ENCODE measurements around the gene NOX3.

NOX3 gene

DNA sequence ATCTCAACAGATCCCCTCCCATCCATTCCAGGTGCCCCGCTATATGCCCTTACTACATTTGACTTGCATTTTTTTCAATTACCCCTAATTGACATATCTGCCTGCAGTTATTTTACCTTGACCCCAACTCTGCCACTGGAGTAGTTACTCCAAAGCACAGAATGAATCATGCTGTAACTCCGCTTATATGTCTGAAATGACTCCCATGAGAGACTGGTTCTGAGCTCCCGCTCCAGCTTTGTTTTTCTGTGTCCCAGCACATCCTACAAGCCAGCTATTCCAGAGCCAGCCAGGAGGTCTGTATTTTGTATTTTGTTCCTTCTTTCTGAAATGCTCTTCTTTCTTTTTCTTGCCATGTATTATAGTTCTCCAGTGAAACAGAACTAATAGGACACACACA is 10.9 kb upstream of the NOX3 start:
- no peak for DNase-seq (ENCODE audit: low read depth in 1 of 2, low spot score in 1 of 2)
- TF ChIP-seq SPI1 (IDR thresholded peaks at IDR 0.05; ENCODE audit: borderline replicate concordance, low read depth): no peak
- TF ChIP-seq POLR2AphosphoS5 (IDR thresholded peaks at IDR 0.05; ENCODE audit: low read depth): no peak
- TF ChIP-seq, protein P1, sequence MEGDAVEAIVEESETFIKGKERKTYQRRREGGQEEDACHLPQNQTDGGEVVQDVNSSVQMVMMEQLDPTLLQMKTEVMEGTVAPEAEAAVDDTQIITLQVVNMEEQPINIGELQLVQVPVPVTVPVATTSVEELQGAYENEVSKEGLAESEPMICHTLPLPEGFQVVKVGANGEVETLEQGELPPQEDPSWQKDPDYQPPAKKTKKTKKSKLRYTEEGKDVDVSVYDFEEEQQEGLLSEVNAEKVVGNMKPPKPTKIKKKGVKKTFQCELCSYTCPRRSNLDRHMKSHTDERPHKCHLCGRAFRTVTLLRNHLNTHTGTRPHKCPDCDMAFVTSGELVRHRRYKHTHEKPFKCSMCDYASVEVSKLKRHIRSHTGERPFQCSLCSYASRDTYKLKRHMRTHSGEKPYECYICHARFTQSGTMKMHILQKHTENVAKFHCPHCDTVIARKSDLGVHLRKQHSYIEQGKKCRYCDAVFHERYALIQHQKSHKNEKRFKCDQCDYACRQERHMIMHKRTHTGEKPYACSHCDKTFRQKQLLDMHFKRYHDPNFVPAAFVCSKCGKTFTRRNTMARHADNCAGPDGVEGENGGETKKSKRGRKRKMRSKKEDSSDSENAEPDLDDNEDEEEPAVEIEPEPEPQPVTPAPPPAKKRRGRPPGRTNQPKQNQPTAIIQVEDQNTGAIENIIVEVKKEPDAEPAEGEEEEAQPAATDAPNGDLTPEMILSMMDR (IDR thresholded peaks at IDR 0.05; ENCODE audit: insufficient read depth, low read length): no peak
- TF ChIP-seq GABPA (IDR thresholded peaks at IDR 0.05; ENCODE audit: low read depth): no peak
- TF ChIP-seq, protein P2, sequence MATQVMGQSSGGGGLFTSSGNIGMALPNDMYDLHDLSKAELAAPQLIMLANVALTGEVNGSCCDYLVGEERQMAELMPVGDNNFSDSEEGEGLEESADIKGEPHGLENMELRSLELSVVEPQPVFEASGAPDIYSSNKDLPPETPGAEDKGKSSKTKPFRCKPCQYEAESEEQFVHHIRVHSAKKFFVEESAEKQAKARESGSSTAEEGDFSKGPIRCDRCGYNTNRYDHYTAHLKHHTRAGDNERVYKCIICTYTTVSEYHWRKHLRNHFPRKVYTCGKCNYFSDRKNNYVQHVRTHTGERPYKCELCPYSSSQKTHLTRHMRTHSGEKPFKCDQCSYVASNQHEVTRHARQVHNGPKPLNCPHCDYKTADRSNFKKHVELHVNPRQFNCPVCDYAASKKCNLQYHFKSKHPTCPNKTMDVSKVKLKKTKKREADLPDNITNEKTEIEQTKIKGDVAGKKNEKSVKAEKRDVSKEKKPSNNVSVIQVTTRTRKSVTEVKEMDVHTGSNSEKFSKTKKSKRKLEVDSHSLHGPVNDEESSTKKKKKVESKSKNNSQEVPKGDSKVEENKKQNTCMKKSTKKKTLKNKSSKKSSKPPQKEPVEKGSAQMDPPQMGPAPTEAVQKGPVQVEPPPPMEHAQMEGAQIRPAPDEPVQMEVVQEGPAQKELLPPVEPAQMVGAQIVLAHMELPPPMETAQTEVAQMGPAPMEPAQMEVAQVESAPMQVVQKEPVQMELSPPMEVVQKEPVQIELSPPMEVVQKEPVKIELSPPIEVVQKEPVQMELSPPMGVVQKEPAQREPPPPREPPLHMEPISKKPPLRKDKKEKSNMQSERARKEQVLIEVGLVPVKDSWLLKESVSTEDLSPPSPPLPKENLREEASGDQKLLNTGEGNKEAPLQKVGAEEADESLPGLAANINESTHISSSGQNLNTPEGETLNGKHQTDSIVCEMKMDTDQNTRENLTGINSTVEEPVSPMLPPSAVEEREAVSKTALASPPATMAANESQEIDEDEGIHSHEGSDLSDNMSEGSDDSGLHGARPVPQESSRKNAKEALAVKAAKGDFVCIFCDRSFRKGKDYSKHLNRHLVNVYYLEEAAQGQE (IDR thresholded peaks at IDR 0.05; ENCODE audit: insufficient replicate concordance, low read depth): no peak
- Histone ChIP-seq H3K4me3 (replicated peaks; ENCODE audit: insufficient read depth, low read length) (no peak overlapping the region), H3K27ac (replicated peaks) (no peak overlapping the region), H3K27me3 (ENCODE audit: insufficient read depth, poor library complexity, severe bottlenecking) (no peaks in the 10 kb centered on the region)

DNA sequence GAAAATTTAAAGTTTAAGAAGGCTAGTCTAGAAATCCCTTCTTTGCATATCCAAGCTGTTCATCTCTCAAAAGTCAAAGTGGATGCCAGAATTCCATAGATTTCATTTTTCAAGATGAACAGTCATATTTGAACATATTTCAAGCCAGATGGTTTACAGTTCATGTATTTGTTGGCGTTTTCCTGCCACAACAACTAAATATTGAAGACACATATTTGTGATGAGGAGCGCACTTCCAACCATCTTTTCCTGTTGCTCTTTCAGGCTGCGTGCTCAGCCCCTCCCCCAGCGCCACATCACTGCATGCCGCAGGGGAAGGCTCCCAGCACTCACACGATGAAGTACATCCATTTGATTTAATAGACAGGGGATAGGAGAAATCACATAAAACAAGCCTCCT is 5.9 kb upstream of the NOX3 start:
- TF ChIP-seq, protein P2 (IDR thresholded peaks at IDR 0.05; ENCODE audit: insufficient replicate concordance, low read depth): no peak
- TF ChIP-seq POLR2AphosphoS5 (IDR thresholded peaks at IDR 0.05; ENCODE audit: low read depth): no peak
- no peak for TF ChIP-seq GABPA (IDR thresholded peaks at IDR 0.05; ENCODE audit: low read depth)
- TF ChIP-seq, protein P1 (IDR thresholded peaks at IDR 0.05; ENCODE audit: insufficient read depth, low read length): no peak
- TF ChIP-seq SPI1 (IDR thresholded peaks at IDR 0.05; ENCODE audit: borderline replicate concordance, low read depth): no peak
- no peak for DNase-seq (ENCODE audit: low read depth in 1 of 2, low spot score in 1 of 2)
- Histone ChIP-seq H3K27me3 (ENCODE audit: insufficient read depth, poor library complexity, severe bottlenecking) (no peaks in the 10 kb centered on the region), H3K4me3 (replicated peaks; ENCODE audit: insufficient read depth, low read length) (no peak overlapping the region), H3K27ac (replicated peaks) (no peak overlapping the region)

DNA sequence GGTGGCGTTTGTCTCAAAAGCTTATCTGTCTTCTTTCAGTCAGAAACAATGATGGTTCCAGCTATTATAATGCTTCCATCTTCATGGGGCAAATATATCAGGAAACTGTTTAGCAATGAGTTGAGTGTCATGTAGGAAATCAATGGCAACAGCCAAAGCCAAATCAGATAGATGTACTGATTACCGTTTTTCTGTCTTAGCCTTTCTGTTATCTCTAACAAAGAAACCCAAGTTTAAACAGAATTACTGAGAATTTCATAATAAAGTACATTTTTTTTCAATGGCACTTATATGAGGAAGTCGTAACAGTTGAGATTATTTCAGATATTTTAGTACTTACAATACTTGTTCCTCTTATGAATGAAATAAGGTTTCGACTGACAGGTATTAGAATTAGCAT is 1.2 kb downstream of the NOX3 start:
- no peaks in the 10 kb centered on the region for H3K27me3 ChIP-seq (ENCODE audit: insufficient read depth, poor library complexity, severe bottlenecking)
- H3K4me3 ChIP-seq (replicated peaks; ENCODE audit: insufficient read depth, low read length): no peak overlapping the region
- no peak overlapping the region for H3K27ac ChIP-seq (replicated peaks)
- no peak for DNase-seq (ENCODE audit: low read depth in 1 of 2, low spot score in 1 of 2)
- TF ChIP-seq, protein P1 (IDR thresholded peaks at IDR 0.05; ENCODE audit: insufficient read depth, low read length): no peak
- TF ChIP-seq, protein P2 (IDR thresholded peaks at IDR 0.05; ENCODE audit: insufficient replicate concordance, low read depth): no peak
- TF ChIP-seq SPI1 (IDR thresholded peaks at IDR 0.05; ENCODE audit: borderline replicate concordance, low read depth): no peak
- TF ChIP-seq POLR2AphosphoS5 (IDR thresholded peaks at IDR 0.05; ENCODE audit: low read depth): no peak
- TF ChIP-seq GABPA (IDR thresholded peaks at IDR 0.05; ENCODE audit: low read depth): no peak
